Activated naive CD4-positive, alpha-beta T cell treated with anti-CD3 and anti-CD28 coated beads, Interleukin-2, amount 50 U/mL, for 24 hours (primary cell): ENCODE data around the gene SUFU.
A peak's percentile ranks its signal among the peaks of the same experiment; 100 is the strongest.

Source experiments
- H3K27ac Mint-ChIP-seq: one replicate; pipeline ENCODE4 v1.8.0; 2021; ENCODE audit warnings: mild to moderate bottlenecking, mixed read lengths
- H3K27me3 Mint-ChIP-seq: one replicate; pipeline ENCODE4 v1.8.0; 2021; ENCODE audit warnings: mixed read lengths
- H3K36me3 Mint-ChIP-seq: one replicate; pipeline ENCODE4 v1.8.0; 2021; ENCODE audit warnings: mixed read lengths
- H3K4me1 Mint-ChIP-seq: one replicate; pipeline ENCODE4 v1.8.0; 2021; ENCODE audit warnings: mixed read lengths
- H3K4me3 Mint-ChIP-seq: one replicate; pipeline ENCODE4 v1.8.0; 2021; ENCODE audit warnings: mild to moderate bottlenecking, mixed read lengths
- H3K9me3 Mint-ChIP-seq: one replicate; pipeline ENCODE4 v1.8.0; 2021; ENCODE audit warnings: mixed read lengths

Gene SUFU

DNA sequence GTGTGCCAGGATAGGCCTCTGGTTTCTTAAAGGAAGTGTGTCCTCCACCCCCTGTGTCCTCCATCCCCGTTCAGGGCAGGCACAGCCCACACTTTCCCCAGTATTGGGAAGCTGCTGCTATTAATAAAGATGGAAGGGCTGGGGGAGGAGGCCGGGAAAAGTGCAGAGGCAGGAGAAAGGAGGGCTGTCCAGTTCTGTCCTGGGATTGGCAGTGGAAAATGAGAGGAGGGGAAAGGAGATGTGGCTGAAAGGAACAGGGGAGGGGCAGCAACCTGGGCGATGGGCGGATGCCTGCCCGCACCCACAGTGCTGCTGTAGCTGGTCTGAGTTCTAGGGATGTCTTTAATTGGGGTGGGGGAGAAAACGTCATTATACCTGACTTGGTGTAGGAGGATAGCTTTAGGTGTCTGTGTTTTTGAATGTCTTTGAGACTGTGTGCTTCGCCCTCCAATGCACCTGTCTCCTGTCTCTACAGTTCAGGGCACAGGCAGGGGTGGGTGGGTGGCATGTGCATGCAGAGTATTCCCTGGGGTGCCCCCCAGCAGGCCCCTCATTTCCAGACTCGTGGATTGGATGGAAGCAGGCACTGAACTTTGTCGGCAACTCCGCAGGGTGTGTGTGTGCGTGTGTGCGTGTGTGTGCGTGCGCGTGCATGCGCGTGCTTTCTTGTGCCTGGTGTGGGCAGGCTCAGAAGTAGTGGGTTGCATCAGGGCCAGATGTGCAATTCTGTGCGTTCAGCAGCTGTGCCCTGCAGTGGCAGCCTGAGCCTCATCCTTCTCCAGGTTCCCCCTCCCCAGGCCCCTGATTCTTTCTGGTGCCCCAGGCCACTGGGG lies 143.1 kb downstream of the SUFU start:
- H3K9me3 Mint-ChIP-seq = no peaks in the 10 kb centered on the region
- H3K36me3 Mint-ChIP-seq = no peaks in the 10 kb centered on the region
- H3K27me3 Mint-ChIP-seq = no peaks in the 10 kb centered on the region
- H3K4me1 Mint-ChIP-seq = peaks cover 61% of the 10 kb centered on the region
- H3K27ac Mint-ChIP-seq = peak overlapping the region; percentile 97
- peak overlapping the region; percentile 91 for H3K4me3 Mint-ChIP-seq

DNA sequence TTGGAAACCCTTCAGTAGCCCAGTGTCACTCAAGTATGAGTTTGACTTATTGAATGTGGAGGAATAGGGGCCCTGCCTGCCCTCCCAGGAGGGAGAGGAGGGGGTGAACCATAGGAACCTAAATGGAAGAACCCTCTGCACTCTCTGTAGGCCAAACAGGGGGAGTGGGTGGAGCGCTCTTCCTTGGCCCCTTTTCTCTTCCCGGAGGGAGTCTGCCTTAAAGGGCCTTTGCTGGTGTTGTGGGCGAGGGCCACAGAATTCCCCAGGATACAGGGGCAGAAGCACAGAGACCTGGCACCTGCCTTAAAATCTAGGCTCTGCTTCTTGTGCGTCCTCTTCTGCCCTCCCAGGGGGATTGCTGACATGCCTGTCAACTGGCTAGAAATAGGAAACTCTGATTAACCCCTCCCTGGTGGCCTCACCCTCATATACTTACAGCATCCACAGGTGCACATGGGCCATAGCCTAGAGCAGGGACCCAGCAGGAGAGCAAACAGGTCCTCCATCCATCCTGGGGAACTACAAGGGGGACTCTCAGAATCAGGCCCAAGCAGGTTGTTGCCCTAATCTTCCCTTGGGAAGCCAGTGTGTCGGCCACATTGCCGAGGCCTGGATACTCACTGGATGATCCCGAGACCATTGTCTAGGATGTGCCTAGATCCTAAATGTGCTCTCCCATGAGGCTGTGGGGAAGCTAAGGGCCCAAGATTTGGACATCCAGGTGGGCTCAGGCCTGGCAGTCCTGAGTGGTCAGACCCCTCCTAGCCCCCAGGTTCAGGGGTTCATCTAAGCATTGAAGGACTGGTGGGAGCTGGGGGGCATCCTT lies 143.9 kb downstream of the SUFU start:
- Mint-ChIP-seq H3K36me3 (no peaks in the 10 kb centered on the region), H3K27ac (peak overlapping the region; percentile 84), H3K27me3 (no peaks in the 10 kb centered on the region), H3K4me1 (peaks cover 67% of the 10 kb centered on the region), H3K4me3 (peak overlapping the region; percentile 91), H3K9me3 (no peaks in the 10 kb centered on the region)

GRCh38 chr10:102648269-102648888 lies 144.6 kb downstream of the SUFU start:
- Mint-ChIP-seq H3K36me3 (no peaks in the 10 kb centered on the region), H3K4me1 (peaks cover 74% of the 10 kb centered on the region), H3K9me3 (no peaks in the 10 kb centered on the region), H3K4me3 (peak overlapping the region; percentile 91), H3K27ac (no peak overlapping the region), H3K27me3 (no peaks in the 10 kb centered on the region)

GRCh38 chr10:102648889-102649796 lies 145.4 kb downstream of the SUFU start:
- Mint-ChIP-seq H3K4me1 (peaks cover 82% of the 10 kb centered on the region), H3K27me3 (no peaks in the 10 kb centered on the region), H3K36me3 (no peaks in the 10 kb centered on the region), H3K4me3 (peak overlapping the region; percentile 80), H3K27ac (peak overlapping the region; percentile 64), H3K9me3 (no peaks in the 10 kb centered on the region)

DNA sequence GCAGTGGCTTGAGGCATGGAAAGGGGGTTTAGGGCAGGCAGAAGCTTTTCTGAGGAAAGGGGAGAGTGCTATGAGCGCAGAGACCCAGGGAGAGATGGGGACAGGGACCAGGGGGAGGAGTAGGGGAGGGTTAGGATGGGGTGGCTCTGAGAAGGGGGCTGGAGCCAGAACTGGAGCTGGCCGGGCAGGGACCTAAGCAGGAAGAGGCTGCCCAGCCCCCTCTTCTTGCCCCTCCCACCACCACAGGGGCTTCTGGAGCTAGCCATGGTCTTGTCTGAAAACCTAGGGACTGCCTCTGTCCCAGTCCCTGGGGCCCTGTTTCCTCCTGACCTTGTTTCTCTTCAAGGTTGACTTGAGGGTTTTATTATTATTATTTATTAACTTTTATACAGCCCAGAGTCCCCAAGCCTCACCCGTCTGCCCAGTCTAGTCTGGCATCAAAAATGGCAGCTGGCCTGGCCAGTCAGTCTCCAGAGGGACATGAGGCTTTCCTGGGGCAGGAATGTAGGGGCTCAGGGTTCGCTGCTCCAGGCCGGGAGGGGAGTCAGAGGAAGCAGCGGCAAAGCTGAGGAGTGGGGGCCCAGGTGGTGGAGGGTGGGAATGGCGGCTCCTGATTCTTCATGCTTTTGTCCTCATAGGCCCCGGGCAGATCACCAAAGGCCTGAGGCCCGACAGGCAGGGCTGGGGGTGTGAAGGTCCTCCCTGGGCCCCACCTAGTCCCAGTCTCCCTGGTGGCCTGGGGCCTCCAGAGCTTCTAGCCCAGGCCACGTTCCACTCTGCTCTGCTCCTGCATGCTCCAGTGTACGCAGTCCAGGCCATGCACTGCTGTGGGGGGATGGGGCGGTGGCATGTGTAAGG lies 146.3 kb downstream of the SUFU start:
- peaks cover 82% of the 10 kb centered on the region for H3K4me1 Mint-ChIP-seq
- no peaks in the 10 kb centered on the region for H3K9me3 Mint-ChIP-seq
- H3K27me3 Mint-ChIP-seq = no peaks in the 10 kb centered on the region
- H3K4me3 Mint-ChIP-seq = no peak overlapping the region
- no peaks in the 10 kb centered on the region for H3K36me3 Mint-ChIP-seq
- no peak overlapping the region for H3K27ac Mint-ChIP-seq

- Mint-ChIP-seq H3K27ac (peak overlapping the region; percentile 35), H3K4me1 (peaks cover 81% of the 10 kb centered on the region), H3K9me3 (no peaks in the 10 kb centered on the region), H3K27me3 (no peaks in the 10 kb centered on the region), H3K4me3 (no peak overlapping the region), H3K36me3 (no peaks in the 10 kb centered on the region)
Observed at GRCh38 chr10:102650655-102651454, 147.1 kb downstream of the SUFU start.

DNA sequence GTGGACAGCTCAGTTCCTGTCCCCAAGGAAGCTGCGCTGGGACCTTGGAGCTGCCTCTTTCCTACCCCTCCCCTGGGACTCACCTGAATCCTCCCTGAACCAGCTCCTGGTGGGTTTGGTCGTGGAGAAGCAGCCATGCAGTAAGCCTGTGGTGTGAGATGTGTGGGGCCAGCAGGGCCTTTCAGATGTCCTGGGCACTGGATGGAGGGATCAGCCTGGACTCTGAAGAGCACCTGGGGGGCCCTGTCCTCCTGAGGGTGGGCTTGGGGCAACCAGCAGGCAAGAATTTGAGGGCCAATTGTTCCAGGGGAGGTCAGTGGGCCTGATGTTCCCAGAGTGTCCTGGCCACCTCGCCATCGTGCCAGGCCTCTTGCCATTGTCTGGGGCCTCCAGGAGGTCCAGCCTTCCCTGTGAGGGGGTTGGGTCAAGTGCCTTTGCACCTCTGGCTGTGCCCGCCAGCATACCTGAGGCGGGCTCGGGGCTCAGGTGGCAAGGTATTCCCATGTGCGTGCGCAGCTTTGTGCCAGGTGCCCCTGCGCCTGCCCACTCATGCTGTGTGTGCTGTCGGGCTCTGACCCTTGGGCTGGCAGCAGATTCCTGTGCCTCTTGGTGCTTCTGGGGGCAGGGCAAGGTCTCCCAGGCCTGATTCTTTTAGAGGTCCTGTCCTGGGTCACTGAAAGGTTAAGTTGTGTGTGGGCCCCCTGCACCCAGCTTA lies 147.8 kb downstream of the SUFU start:
- H3K27me3 Mint-ChIP-seq = no peaks in the 10 kb centered on the region
- H3K4me3 Mint-ChIP-seq = peak overlapping the region; percentile 52

DNA sequence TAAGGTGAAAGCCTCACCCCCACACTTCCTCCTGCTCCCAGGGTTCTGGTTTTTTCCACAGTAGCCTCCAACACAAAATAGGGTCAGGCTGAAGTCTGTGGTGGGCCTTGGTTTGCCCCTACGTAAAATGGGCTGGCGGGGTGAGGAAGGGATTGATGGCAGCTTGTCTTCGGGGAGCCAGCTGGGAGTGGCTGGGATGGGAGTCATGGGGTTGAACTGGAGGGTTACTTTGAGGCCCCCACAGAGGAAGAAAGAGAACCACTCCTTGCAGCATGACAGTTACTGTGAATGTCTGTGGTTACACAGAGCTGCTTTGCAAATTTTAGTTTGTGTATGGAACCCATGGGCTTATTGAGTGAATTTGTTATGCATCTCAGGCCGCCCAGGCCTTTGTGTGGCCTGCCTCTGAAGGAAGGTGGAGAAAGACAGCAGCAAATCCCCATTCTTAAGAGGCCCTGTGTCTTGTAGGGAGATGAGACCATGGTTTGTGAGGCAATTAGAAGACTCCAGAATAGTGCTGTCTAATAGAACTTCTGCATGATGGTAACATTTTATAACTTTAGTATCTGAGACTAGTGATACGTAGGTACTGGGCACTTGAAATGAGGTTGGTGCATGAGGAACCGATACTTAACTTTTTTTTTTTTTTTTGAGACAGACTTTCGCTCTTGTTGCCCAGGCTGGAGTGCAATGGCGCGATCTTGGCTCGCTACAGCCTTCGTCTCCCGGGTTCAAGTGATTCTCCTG lies 148.6 kb downstream of the SUFU start:
- H3K27me3 Mint-ChIP-seq = no peaks in the 10 kb centered on the region
- peaks cover under 1% of the 10 kb centered on the region for H3K36me3 Mint-ChIP-seq
- H3K4me3 Mint-ChIP-seq = peak overlapping the region; percentile 52
- no peaks in the 10 kb centered on the region for H3K9me3 Mint-ChIP-seq
- peak overlapping the region; percentile 74 for H3K27ac Mint-ChIP-seq
- H3K4me1 Mint-ChIP-seq = peaks cover 68% of the 10 kb centered on the region

More for the DNA sequence above, 147.8 kb downstream of the SUFU start:
- Mint-ChIP-seq H3K27ac (peak overlapping the region; percentile 51), H3K9me3 (no peaks in the 10 kb centered on the region), H3K36me3 (no peaks in the 10 kb centered on the region), H3K4me1 (peaks cover 73% of the 10 kb centered on the region)

DNA sequence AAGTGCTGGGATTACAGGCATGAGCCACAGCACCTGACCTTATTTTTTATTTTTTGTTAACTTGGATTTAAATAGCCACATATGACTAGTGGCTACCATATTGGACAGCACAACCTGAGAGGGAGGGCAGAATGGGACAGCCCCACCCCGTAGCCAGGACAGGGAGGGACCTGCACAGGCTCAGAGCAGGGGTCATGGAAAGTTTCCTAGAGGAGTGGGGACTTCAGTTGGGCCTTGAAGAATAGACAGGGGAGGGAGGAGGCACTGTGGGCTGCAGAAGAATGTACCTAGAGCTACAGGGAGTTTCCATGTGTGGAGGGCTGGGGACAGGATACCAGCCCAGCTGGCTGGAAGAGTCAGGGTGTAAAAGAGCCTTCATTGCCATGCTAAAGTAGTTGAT lies 149.3 kb downstream of the SUFU start:
- H3K4me3 Mint-ChIP-seq = no peak overlapping the region
- no peaks in the 10 kb centered on the region for H3K9me3 Mint-ChIP-seq
- H3K4me1 Mint-ChIP-seq = peaks cover 67% of the 10 kb centered on the region
- H3K27me3 Mint-ChIP-seq = no peaks in the 10 kb centered on the region
- peaks cover 6% of the 10 kb centered on the region for H3K36me3 Mint-ChIP-seq
- peak overlapping the region; percentile 74 for H3K27ac Mint-ChIP-seq

GRCh38 chr10:102654566-102654965 lies 150.8 kb downstream of the SUFU start:
- Mint-ChIP-seq H3K27me3 (no peaks in the 10 kb centered on the region), H3K9me3 (no peaks in the 10 kb centered on the region), H3K27ac (no peak overlapping the region), H3K4me3 (no peak overlapping the region), H3K4me1 (peaks cover 59% of the 10 kb centered on the region), H3K36me3 (peaks cover 6% of the 10 kb centered on the region)

- H3K27me3 Mint-ChIP-seq = no peaks in the 10 kb centered on the region
- H3K27ac Mint-ChIP-seq = no peak overlapping the region
- no peaks in the 10 kb centered on the region for H3K9me3 Mint-ChIP-seq
- H3K4me1 Mint-ChIP-seq = peaks cover 55% of the 10 kb centered on the region
- H3K4me3 Mint-ChIP-seq = no peak overlapping the region
- peaks cover 6% of the 10 kb centered on the region for H3K36me3 Mint-ChIP-seq
Observed at GRCh38 chr10:102654969-102655368, 151.2 kb downstream of the SUFU start.

GRCh38 chr10:102656026-102656425 lies 152.3 kb downstream of the SUFU start:
- Mint-ChIP-seq H3K36me3 (peaks cover 6% of the 10 kb centered on the region), H3K27me3 (no peaks in the 10 kb centered on the region), H3K9me3 (no peaks in the 10 kb centered on the region), H3K4me3 (no peak overlapping the region), H3K4me1 (peaks cover 54% of the 10 kb centered on the region), H3K27ac (no peak overlapping the region)
